Osteocyte (in vitro differentiated cells): ENCODE results near the gene LRRK1. TPM values are rescaled to one million over a fixed set of nuclear protein-coding genes. Genes with fewer than 3 reads are reported as not detected.

ENCODE experiments used
- DNase-seq: peaks from one replicate; pipeline ENCODE4 v3.0.0; 2021; ENCODE audit warnings: mixed read lengths; ENCODE audit not compliant: unreplicated experiment; ENCODE audit errors: extremely low spot score
- H3K27ac Mint-ChIP-seq: one replicate; pipeline ENCODE4 v1.8.0; 2021; ENCODE audit warnings: mild to moderate bottlenecking, mixed read lengths; ENCODE audit not compliant: unreplicated experiment
- H3K27me3 Mint-ChIP-seq: one replicate; pipeline ENCODE4 v1.8.0; 2021; ENCODE audit warnings: mixed read lengths; ENCODE audit not compliant: unreplicated experiment
- H3K36me3 Mint-ChIP-seq: one replicate; pipeline ENCODE4 v1.8.0; 2021; ENCODE audit warnings: mixed read lengths; ENCODE audit not compliant: unreplicated experiment
- H3K4me1 Mint-ChIP-seq: one replicate; pipeline ENCODE4 v1.8.0; 2021; ENCODE audit warnings: mixed read lengths; ENCODE audit not compliant: unreplicated experiment
- H3K4me3 Mint-ChIP-seq: one replicate; pipeline ENCODE4 v1.8.0; 2021; ENCODE audit warnings: mild to moderate bottlenecking, moderate library complexity, mixed read lengths; ENCODE audit not compliant: unreplicated experiment
- H3K9me3 Mint-ChIP-seq: one replicate; pipeline ENCODE4 v1.8.0; 2021; ENCODE audit warnings: mixed read lengths; ENCODE audit not compliant: unreplicated experiment
- CTCF ChIP-seq: fragments of 200-600 bp; sonication (generic); IDR thresholded peaks from 2 replicates; pipeline ENCODE4 v1.5.0; 2021; ENCODE audit warnings: antibody characterized with exemption, mild to moderate bottlenecking, moderate library complexity
- total RNA-seq: library from RNA; stranded (reverse); gene quantifications from 2 replicates; pipeline ENCODE4 v1.2.1, GENCODE V29; 2021

The LRRK1 gene
- total RNA-seq, 1 donor from 2014 or later, result 10.8 TPM

DNA sequence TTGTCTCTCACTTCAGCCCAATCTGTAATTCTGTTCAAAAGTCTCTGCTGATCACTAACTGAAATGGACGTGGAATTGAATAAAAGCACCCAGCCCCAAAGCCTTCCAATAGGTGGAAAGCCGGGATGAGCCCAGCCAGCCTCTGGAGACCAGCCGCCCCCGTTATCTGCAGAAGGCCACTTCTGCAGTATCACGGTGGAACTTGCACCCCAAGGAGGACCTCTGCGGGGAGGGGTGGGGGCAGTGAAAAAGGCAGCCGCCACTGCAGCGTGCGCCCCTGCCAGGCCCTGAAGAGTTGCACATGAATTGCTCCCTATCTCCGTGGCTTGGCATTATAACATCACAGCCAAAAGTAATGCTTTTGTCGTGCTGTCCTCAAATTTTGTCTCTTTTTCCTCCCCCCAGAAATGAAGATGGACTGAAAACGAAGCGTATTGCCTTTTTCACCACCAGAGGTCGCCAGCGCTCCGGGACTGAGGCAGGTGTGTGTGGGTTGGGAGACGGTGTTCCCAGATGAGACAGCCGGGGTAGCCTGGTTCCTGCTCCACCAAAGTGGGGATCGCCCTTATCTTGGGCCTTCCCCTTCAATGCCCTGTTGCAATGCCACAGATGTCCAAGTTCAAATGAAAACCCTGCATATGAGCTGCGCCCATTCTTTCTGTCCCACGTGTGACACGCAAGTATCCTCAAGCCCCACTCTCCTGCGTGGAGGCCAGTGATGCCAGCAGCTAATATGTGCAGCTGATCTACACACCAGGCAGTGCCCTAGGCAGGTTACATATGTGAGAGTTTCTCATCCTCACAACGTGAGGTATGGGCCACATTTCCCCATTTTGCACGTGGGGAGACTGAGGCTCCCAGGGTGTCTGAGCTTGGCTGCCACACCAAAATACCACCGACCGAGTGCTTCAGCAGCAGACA is 96.0 kb downstream of the LRRK1 start:
- no peaks in the 10 kb centered on the region for H3K27me3 Mint-ChIP-seq
- H3K9me3 Mint-ChIP-seq, result no peaks in the 10 kb centered on the region
- no peaks in the 10 kb centered on the region for H3K4me1 Mint-ChIP-seq
- peak; percentile 91 for DNase-seq
- no peaks in the 10 kb centered on the region for H3K36me3 Mint-ChIP-seq
- TF ChIP-seq CTCF, result peak; percentile 91
- no peak overlapping the region for H3K27ac Mint-ChIP-seq
- H3K4me3 Mint-ChIP-seq, result no peak overlapping the region

DNA sequence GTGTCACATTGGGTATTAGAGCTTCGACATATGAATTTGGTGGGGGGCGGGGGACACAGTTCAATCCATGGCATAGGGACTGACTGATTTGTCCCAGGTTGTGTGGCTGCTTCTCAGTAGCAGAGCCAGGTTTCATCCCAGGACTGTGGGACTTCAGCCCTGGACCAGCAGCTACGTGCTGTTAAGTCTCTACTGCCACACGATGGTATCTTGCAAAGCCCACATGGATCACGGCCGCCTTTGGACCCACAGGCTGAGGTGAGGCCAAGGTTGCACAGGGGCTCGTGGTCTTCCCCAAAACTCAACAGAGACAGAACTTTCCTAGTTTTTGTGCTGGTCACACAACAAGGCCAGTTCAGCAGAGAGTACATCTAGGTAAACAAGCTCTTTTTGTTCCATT is 97.4 kb downstream of the LRRK1 start:
- no peak for TF ChIP-seq CTCF
- H3K4me1 Mint-ChIP-seq, result no peaks in the 10 kb centered on the region
- peaks cover 4% of the 10 kb centered on the region for H3K36me3 Mint-ChIP-seq
- no peaks in the 10 kb centered on the region for H3K9me3 Mint-ChIP-seq
- H3K4me3 Mint-ChIP-seq, result no peak overlapping the region
- H3K27me3 Mint-ChIP-seq, result no peaks in the 10 kb centered on the region
- H3K27ac Mint-ChIP-seq, result no peak overlapping the region
- DNase-seq, result no peak

DNA sequence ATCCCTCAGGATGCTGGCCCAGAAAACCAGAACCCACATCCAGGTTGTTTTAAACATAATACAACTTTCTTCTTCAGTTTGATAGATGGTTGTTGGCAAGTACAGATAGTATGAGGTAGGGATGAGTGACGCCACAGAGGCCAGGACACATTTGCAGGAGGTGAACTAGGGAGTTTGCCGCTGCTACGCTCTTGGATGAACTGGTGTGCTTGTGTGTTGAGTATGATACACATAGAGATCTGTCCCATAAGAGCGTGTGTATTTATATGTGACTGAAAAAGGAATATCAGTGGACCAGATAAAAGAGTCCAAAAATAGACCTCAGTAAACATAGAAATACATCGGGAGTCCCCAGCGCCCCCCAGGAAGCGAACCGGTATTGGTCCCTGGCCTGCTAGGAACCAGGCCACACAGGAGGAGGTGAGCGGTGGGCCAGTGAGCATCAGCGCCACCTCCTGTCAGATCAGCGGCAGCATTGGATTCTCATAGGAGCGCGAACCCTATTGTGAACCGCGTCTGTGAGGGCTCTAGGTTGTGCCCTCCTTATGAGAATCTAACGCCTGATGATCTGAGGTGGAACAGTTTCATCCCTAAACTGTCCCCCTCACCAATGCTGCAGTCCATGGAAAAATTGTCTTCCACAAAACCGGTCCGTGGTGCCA is 98.1 kb downstream of the LRRK1 start:
- DNase-seq, result peak; percentile 57
- H3K36me3 Mint-ChIP-seq, result peaks cover 4% of the 10 kb centered on the region
- TF ChIP-seq CTCF, result peak; percentile 26
- no peaks in the 10 kb centered on the region for H3K9me3 Mint-ChIP-seq
- H3K27me3 Mint-ChIP-seq, result no peaks in the 10 kb centered on the region
- no peak overlapping the region for H3K27ac Mint-ChIP-seq
- H3K4me1 Mint-ChIP-seq, result no peaks in the 10 kb centered on the region
- no peak overlapping the region for H3K4me3 Mint-ChIP-seq

GRCh38 chr15:101018016-101018415 is 98.9 kb downstream of the LRRK1 start:
- no peaks in the 10 kb centered on the region for H3K27me3 Mint-ChIP-seq
- DNase-seq, result no peak
- no peak overlapping the region for H3K4me3 Mint-ChIP-seq
- peaks cover 4% of the 10 kb centered on the region for H3K36me3 Mint-ChIP-seq
- no peaks in the 10 kb centered on the region for H3K4me1 Mint-ChIP-seq
- no peak for TF ChIP-seq CTCF
- no peak overlapping the region for H3K27ac Mint-ChIP-seq
- no peaks in the 10 kb centered on the region for H3K9me3 Mint-ChIP-seq

DNA sequence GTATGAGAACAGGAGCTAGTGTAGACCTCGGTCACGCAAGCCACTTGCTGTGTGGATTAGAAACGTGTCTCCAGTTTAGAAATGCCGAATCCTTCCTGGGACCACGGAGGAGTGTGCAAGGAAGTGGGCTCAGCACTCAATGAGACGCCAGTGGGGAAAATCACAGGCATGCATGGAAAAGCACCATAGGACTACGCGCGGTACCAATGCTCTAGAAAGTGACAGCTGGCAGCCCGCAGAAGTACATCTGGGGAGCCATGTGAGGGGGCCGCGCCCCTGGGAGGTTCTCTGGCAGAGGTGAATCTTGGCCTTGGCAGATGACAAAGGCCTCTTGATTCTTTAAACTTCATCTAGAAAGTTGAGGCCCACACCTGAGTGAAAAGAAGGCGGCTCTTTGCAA is 99.3 kb downstream of the LRRK1 start:
- TF ChIP-seq CTCF, result no peak
- DNase-seq, result peak; percentile 63
- Mint-ChIP-seq H3K36me3 (peaks cover 4% of the 10 kb centered on the region), H3K27ac (no peak overlapping the region), H3K4me3 (no peak overlapping the region), H3K27me3 (no peaks in the 10 kb centered on the region), H3K4me1 (no peaks in the 10 kb centered on the region), H3K9me3 (no peaks in the 10 kb centered on the region)
